HCT116 (cell line): Measurements from ENCODE around the gene TNRC6B. TPM values are rescaled to one million over a fixed set of nuclear protein-coding genes. Genes with fewer than 3 reads are reported as not detected.

Source experiments
- ATAC-seq: fragments of 200-7000 bp; cut with Tn5 transposase; 2 replicates; pipeline ENCODE4 v1.9.1; 2020; ENCODE audit warnings: mild to moderate bottlenecking, moderate library complexity
- BruUV-seq: library from RNA; stranded (reverse); fragments of 400-500 nt; replicated peaks from 2 replicates; lab custom pipeline; 2021; lab: Mats Ljungman, UMichigan
- CTCF ChIA-PET: fragments of 300-600 bp; sonication (Branson Sonifier 250); formaldehyde crosslinking; loops from one replicate; lab custom pipeline; 2021; ENCODE audit warnings: antibody characterized with exemption; lab: Charles Lee
- POLR2A ChIA-PET: fragments of 300-600, 350-600 bp; sonication (Branson Sonifier 250); formaldehyde crosslinking; loops from one replicate; lab custom pipeline; 2021; ENCODE audit warnings: antibody characterized with exemption; lab: Charles Lee
- RAD21 ChIA-PET, 2 experiments: fragments of 300-600 bp; sonication (Branson Sonifier 250); formaldehyde crosslinking; loops; one replicate each; lab custom pipeline; 2023; ENCODE audit warnings: low total read pairs in 2 of 2; ENCODE audit not compliant: uncharacterized antibody in 2 of 2, unreplicated experiment in 2 of 2, low non-redundant PET in 1 of 2; lab: Charles Lee
- DNase-seq: peaks from one replicate; pipeline ENCODE4 v3.0.0-alpha.2; 2010; ENCODE audit warnings: low read depth, low spot score
- H2AFZ ChIP-seq: fragments of 200-600 bp; shearing (Covaris generic), sonication (generic); 2 replicates; pipeline ENCODE4 v1.6.1; 2017; ENCODE audit warnings: low read depth, mixed run types, mixed read lengths, antibody characterized with exemption, low read length; ENCODE audit not compliant: poor library complexity, severe bottlenecking
- H3K27ac ChIP-seq: 2 replicates; pipeline ENCODE4 v1.5.1; 2012; ENCODE audit warnings: low read depth, low read length
- H3K27me3 ChIP-seq: fragments of 200-600 bp; sonication (generic); 2 replicates; pipeline ENCODE4 v1.6.1; 2016; ENCODE audit warnings: mixed run types, low read length, mixed read lengths; ENCODE audit not compliant: insufficient read depth
- H3K36me3 ChIP-seq, 2 experiments: fragments of 200-500 bp in 1 of 2; fragments of 200-600 bp in 1 of 2; sonication (Bioruptor generic) in 1 of 2; sonication (generic) in 1 of 2; 2 replicates each; pipeline versions ENCODE4 v1.5.1 to v1.6.1; 2014 to 2016; ENCODE audit warnings: low read length in 2 of 2, inconsistent platforms in 1 of 2, mixed read lengths in 1 of 2, mixed run types in 1 of 2; ENCODE audit not compliant: insufficient read depth in 2 of 2, control insufficient read depth in 1 of 2
- H3K4me1 ChIP-seq, 2 experiments: fragments of 200-600 bp in 1 of 2; sonication (generic) in 1 of 2; 2 replicates each; pipeline versions ENCODE4 v1.5.1 to v1.6.1; 2012 to 2017; ENCODE audit warnings: low read length in 2 of 2, inconsistent platforms in 1 of 2, mild to moderate bottlenecking in 1 of 2, mixed read lengths in 1 of 2, mixed run types in 1 of 2, moderate library complexity in 1 of 2; ENCODE audit not compliant: insufficient read depth in 2 of 2, control insufficient read depth in 1 of 2
- H3K4me2 ChIP-seq: fragments of 200-600 bp; sonication (generic); 2 replicates; pipeline ENCODE4 v1.6.1; 2017; ENCODE audit warnings: mixed run types, low read length, mixed read lengths
- H3K4me3 ChIP-seq, 2 experiments: fragments of 200-600 bp in 1 of 2; sonication (generic) in 1 of 2; replicated peaks in 1 of 2; 2 replicates each; pipeline ENCODE4 v1.5.1; 2011 to 2016; ENCODE audit warnings: low read length in 2 of 2, control low read depth in 1 of 2, low read depth in 1 of 2, mild to moderate bottlenecking in 1 of 2, mixed read lengths in 1 of 2, mixed run types in 1 of 2
- H3K79me2 ChIP-seq: fragments of 200-600 bp; sonication (generic); 2 replicates; pipeline ENCODE4 v1.6.1; 2017; ENCODE audit warnings: mild to moderate bottlenecking, mixed run types, low read length, moderate library complexity, mixed read lengths; ENCODE audit not compliant: insufficient read depth
- H3K9ac ChIP-seq: fragments of 200-600 bp; sonication (generic); 2 replicates; pipeline ENCODE4 v1.6.1; 2016; ENCODE audit warnings: low read length, mixed read lengths
- H3K9me2 ChIP-seq: fragments of 200-600 bp; sonication (generic), shearing (Covaris generic); 2 replicates; pipeline ENCODE4 v1.6.1; 2017; ENCODE audit warnings: mixed run types, mild to moderate bottlenecking, moderate library complexity; ENCODE audit not compliant: insufficient read depth
- H3K9me3 ChIP-seq, 2 experiments: fragments of 200-500 bp in 1 of 2; fragments of 200-600 bp in 1 of 2; sonication (Bioruptor generic) in 1 of 2; sonication (generic) in 1 of 2; 2 replicates each; pipeline ENCODE4 v1.6.1; 2014 to 2017; ENCODE audit warnings: low read length in 2 of 2, mixed read lengths in 2 of 2, inconsistent platforms in 1 of 2, low read depth in 1 of 2, mild to moderate bottlenecking in 1 of 2, mixed run types in 1 of 2, moderate library complexity in 1 of 2; ENCODE audit not compliant: control insufficient read depth in 1 of 2, insufficient read depth in 1 of 2
- H4K20me1 ChIP-seq: fragments of 200-600 bp; sonication (generic), shearing (Covaris generic); 2 replicates; pipeline ENCODE4 v1.6.1; 2017; ENCODE audit warnings: mixed run types, mild to moderate bottlenecking, moderate library complexity; ENCODE audit not compliant: insufficient read depth
- ATF3 ChIP-seq: IDR thresholded peaks from 2 replicates; pipeline ENCODE4 v1.6.1; 2012
- CBX3 ChIP-seq: IDR thresholded peaks from 2 replicates; pipeline ENCODE4 v1.6.1; 2012; ENCODE audit warnings: low read depth
- CEBPB ChIP-seq: IDR thresholded peaks from 2 replicates; pipeline ENCODE4 v1.6.1; 2012; ENCODE audit warnings: low read depth
- CTCF ChIP-seq, 3 experiments: fragments of 200-600 bp in 1 of 3; sonication (generic) in 1 of 3; IDR thresholded peaks in 2 of 3; conservative IDR thresholded peaks in 1 of 3; 2 replicates each; pipeline ENCODE4 v1.5.1; 2012 to 2017; ENCODE audit warnings: low read depth in 2 of 3, low read length in 2 of 3, antibody characterized with exemption in 1 of 3, borderline replicate concordance in 1 of 3, control low read depth in 1 of 3, mild to moderate bottlenecking in 1 of 3, mixed read lengths in 1 of 3, mixed run types in 1 of 3, moderate library complexity in 1 of 3; ENCODE audit not compliant: insufficient read depth in 1 of 3
- EGR1 ChIP-seq: IDR thresholded peaks from 2 replicates; pipeline ENCODE4 v1.6.1; 2012; ENCODE audit warnings: low read depth
- ELF1 ChIP-seq: IDR thresholded peaks from 2 replicates; pipeline ENCODE4 v1.6.1; 2012; ENCODE audit warnings: low read depth, borderline replicate concordance
- EZH2 ChIP-seq: fragments of 200-600 bp; sonication (generic); IDR thresholded peaks from 2 replicates; pipeline ENCODE4 v1.6.1; 2017; ENCODE audit warnings: antibody characterized with exemption, mixed run types
- EZH2phosphoT487 ChIP-seq: fragments of 200-600 bp; IDR thresholded peaks from 2 replicates; pipeline ENCODE4 v1.6.1; 2018; ENCODE audit warnings: antibody characterized with exemption, borderline replicate concordance
- FOSL1 ChIP-seq: IDR thresholded peaks from 2 replicates; pipeline ENCODE4 v1.6.1; 2012; ENCODE audit warnings: low read depth
- JUND ChIP-seq: IDR thresholded peaks from 2 replicates; pipeline ENCODE4 v1.6.1; 2012
- MAX ChIP-seq: IDR thresholded peaks from 2 replicates; pipeline ENCODE4 v1.6.1; 2012
- POLR2AphosphoS5 ChIP-seq: IDR thresholded peaks from 2 replicates; pipeline ENCODE4 v1.6.1; 2011; ENCODE audit warnings: mild to moderate bottlenecking, low read depth, low read length, moderate library complexity
- RAD21 ChIP-seq: IDR thresholded peaks from 2 replicates; pipeline ENCODE4 v1.6.1; 2012; ENCODE audit warnings: low read depth, mild to moderate bottlenecking
- SP1 ChIP-seq: IDR thresholded peaks from 2 replicates; pipeline ENCODE4 v1.6.1; 2012; ENCODE audit warnings: low read depth
- SRF ChIP-seq: IDR thresholded peaks from 2 replicates; pipeline ENCODE4 v1.6.1; 2012; ENCODE audit warnings: low read depth
- TCF7L2 ChIP-seq: IDR thresholded peaks from 2 replicates; pipeline ENCODE4 v1.7.0; 2011; ENCODE audit warnings: borderline replicate concordance, inconsistent platforms; ENCODE audit not compliant: insufficient read depth, insufficient read length; ENCODE audit errors: extremely low read depth
- YY1 ChIP-seq: IDR thresholded peaks from 2 replicates; pipeline ENCODE4 v1.6.1; 2011; ENCODE audit warnings: low read length, low read depth, moderate library complexity, mild to moderate bottlenecking; ENCODE audit not compliant: insufficient replicate concordance; ENCODE audit errors: extremely low read depth
- ZNF274 ChIP-seq: fragments of 200-500 bp; sonication (Bioruptor generic); IDR thresholded peaks from 2 replicates; pipeline ENCODE4 v1.6.1; 2014; ENCODE audit warnings: mild to moderate bottlenecking, low read depth, low read length, inconsistent platforms
- intact Hi-C: fragments of 100-400 bp; cut with micrococcal nuclease; formaldehyde crosslinking; loops from 2 replicates; pipeline ENCODE4 v1.10.0; 2022
- total RNA-seq: library from RNA; stranded (reverse); gene quantifications from one replicate; pipeline ENCODE4 v1.2.1, GENCODE V29; 2021; ENCODE audit not compliant: unreplicated experiment

The TNRC6B gene
- total RNA-seq, 1 experiment from 2014 or later = 29.8 TPM

DNA sequence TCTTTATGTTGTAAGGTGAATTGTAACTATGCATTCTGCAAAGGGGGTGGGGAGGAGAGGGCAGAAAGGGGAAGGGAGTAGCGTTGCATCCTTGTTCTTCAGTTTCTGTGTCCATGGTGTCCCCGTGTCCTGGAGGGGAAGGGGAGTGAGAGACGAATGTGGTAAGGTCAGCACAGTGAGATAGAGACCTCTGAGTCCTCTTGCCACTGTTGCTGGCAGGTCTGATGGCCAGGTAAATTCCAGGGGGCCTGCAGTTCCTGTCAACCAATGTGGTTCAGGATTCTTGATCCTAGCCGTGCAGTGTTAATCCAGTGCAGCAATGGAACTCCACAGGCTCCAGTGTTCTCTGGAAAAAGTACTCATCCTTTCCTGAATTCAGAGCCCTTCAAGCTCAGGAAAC lies 154.0 kb downstream of the TNRC6B start (continued):
- TF ChIP-seq CTCF (IDR thresholded peaks at IDR 0.05 in 2 of 3, conservative IDR thresholded peaks at IDR 0.05 in 1 of 3; ENCODE audit: borderline replicate concordance in 1 of 3, insufficient read depth in 1 of 3, low read depth in 2 of 3, low read length in 2 of 3) = no peak
- no peak for TF ChIP-seq CEBPB
- no peak for TF ChIP-seq SRF
- no peak for TF ChIP-seq EGR1
- no peak for TF ChIP-seq POLR2AphosphoS5
- TF ChIP-seq MAX = no peak
- no peak for TF ChIP-seq ATF3
- no peak for TF ChIP-seq YY1
- no peak for TF ChIP-seq SP1
- TF ChIP-seq FOSL1 = no peak
- no peak for TF ChIP-seq TCF7L2
- no peak for TF ChIP-seq CBX3

- no peak overlapping the region for H3K4me2 ChIP-seq
- intact Hi-C loops = no loop called here
- 0 out of 4 replicates have a peak, but pooled peaks cover 0 to 2% of the 10 kb centered on the region in 2 experiments for H3K36me3 ChIP-seq
- ChIA-PET CTCF (no interaction called here), POLR2A (no interaction called here), RAD21 (no interaction called here)
- H3K4me1 ChIP-seq = no peaks in the 10 kb centered on the region
- H3K79me2 ChIP-seq = no peaks in the 10 kb centered on the region
- H3K27ac ChIP-seq = no peak overlapping the region
- H3K9ac ChIP-seq = no peak overlapping the region
- H4K20me1 ChIP-seq = no peaks in the 10 kb centered on the region
- BruUV-seq = no TSS peak
- H3K27me3 ChIP-seq = no peaks in the 10 kb centered on the region
- ATAC-seq (no peak), DNase-seq (no peak)
- no peak overlapping the region for H3K4me3 ChIP-seq
- H3K9me3 ChIP-seq = no peaks in the 10 kb centered on the region
- no peak overlapping the region for H2AFZ ChIP-seq
- H3K9me2 ChIP-seq = no peaks in the 10 kb centered on the region
- no peak for TF ChIP-seq EZH2
- TF ChIP-seq POLR2AphosphoS5 = no peak
- no peak for TF ChIP-seq RAD21
- TF ChIP-seq SP1 = no peak
- no peak for TF ChIP-seq CTCF (IDR thresholded peaks at IDR 0.05 in 2 of 3, conservative IDR thresholded peaks at IDR 0.05 in 1 of 3; ENCODE audit: borderline replicate concordance in 1 of 3, insufficient read depth in 1 of 3, low read depth in 2 of 3, low read length in 2 of 3)
- TF ChIP-seq JUND = no peak
- no peak for TF ChIP-seq EZH2phosphoT487
- TF ChIP-seq ATF3 = no peak
- no peak for TF ChIP-seq ELF1
- no peak for TF ChIP-seq ZNF274
Measured at GRCh38 chr22:40332319-40332781, 154.6 kb downstream of the TNRC6B start.
